ENCODE results near the gene ATXN7L1.

Gene ATXN7L1

DNA sequence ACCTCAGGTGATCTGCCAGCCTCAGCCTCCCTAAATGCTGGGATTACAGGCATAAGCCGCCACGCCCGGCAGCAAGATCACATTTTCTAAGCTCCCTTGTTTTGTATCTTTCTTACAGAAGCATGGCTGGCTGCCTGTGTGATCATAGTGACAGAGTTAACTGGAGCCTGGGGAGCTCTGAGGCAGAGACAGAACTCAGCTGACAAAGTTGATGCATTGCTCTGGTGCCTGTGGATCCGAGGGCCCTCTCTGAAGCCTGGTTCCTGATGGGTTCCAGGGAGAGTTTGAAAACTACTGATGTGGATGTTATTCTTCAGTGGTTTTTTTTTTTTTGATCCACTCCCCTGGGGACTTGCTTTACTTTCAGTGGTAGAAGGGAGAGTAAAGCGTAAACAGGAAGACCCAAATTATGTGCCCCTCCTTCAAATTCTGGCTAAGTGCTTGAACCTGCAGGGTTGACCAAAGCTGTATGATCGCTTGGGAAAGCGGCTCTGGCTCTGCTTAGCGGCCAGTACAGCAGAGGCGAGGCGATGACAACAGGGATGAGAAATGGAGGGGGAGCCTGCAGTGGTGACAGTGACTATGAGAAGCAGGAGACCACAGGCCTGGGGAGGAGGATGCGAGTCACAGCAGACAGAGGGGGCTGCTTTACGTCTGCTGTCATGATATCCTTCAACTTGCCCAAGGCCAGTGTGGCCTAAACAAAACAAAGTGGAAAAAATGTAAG is 288.3 kb downstream of the ATXN7L1 start:
- peaks cover 6% of the 10 kb centered on the region for H3K4me1 ChIP-seq
- H3K9ac ChIP-seq, result no peak overlapping the region
- no peak overlapping the region for H2AFZ ChIP-seq
- H3K4me3 ChIP-seq (ENCODE audit: low read depth, low read length), result no peak overlapping the region
- H3K27ac ChIP-seq, result no peak overlapping the region
- H3K9me3 ChIP-seq (ENCODE audit: control insufficient read depth, low read length), result no peaks in the 10 kb centered on the region
- no peaks in the 10 kb centered on the region for H3K36me3 ChIP-seq (ENCODE audit: control insufficient read depth, insufficient read depth, low read length)
- no peak overlapping the region for H3K4me2 ChIP-seq (ENCODE audit: low read length)
- no peaks in the 10 kb centered on the region for H3K79me2 ChIP-seq
- no peaks in the 10 kb centered on the region for H3K27me3 ChIP-seq (ENCODE audit: control insufficient read depth, insufficient read depth, low read length)
- TF ChIP-seq, protein P1, sequence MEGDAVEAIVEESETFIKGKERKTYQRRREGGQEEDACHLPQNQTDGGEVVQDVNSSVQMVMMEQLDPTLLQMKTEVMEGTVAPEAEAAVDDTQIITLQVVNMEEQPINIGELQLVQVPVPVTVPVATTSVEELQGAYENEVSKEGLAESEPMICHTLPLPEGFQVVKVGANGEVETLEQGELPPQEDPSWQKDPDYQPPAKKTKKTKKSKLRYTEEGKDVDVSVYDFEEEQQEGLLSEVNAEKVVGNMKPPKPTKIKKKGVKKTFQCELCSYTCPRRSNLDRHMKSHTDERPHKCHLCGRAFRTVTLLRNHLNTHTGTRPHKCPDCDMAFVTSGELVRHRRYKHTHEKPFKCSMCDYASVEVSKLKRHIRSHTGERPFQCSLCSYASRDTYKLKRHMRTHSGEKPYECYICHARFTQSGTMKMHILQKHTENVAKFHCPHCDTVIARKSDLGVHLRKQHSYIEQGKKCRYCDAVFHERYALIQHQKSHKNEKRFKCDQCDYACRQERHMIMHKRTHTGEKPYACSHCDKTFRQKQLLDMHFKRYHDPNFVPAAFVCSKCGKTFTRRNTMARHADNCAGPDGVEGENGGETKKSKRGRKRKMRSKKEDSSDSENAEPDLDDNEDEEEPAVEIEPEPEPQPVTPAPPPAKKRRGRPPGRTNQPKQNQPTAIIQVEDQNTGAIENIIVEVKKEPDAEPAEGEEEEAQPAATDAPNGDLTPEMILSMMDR (IDR thresholded peaks at IDR 0.05), result no peak

DNA sequence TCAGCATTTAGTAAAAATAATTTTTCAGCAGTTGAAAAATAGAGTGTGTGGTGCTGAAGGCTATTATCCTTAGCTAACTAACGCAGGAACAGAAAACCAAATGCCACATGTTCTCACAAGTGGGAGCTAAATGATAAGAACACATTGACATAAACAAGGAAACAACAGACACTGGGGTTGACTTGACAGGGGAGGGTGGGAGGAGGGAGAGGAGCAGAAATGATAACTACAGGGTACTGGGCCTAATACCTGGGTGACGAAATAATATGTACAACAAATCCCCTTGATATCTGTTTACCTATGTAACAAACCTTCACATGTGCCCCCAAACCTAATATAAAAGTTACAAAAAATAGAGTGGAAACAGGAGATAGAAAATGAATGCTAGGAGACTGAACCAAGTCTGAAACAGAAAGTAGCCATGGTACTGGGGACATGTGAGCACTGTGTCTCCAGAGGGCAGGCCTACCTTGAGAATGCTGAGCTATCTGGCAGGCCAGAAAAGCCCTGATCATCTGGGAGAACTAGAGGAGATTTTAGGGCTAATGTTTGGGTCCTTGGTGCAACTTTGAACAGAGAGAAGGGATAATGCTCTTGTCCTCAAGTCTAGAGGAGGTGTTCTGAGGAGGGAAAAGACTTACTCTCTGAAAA is 290.4 kb downstream of the ATXN7L1 start:
- peaks cover 6% of the 10 kb centered on the region for H3K4me1 ChIP-seq
- no peak overlapping the region for H3K27ac ChIP-seq
- TF ChIP-seq, protein P1 (IDR thresholded peaks at IDR 0.05), result no peak
- H3K4me2 ChIP-seq (ENCODE audit: low read length), result no peak overlapping the region
- H3K27me3 ChIP-seq (ENCODE audit: control insufficient read depth, insufficient read depth, low read length), result no peaks in the 10 kb centered on the region
- no peaks in the 10 kb centered on the region for H3K9me3 ChIP-seq (ENCODE audit: control insufficient read depth, low read length)
- H3K36me3 ChIP-seq (ENCODE audit: control insufficient read depth, insufficient read depth, low read length), result no peaks in the 10 kb centered on the region
- H3K9ac ChIP-seq, result no peak overlapping the region
- H3K4me3 ChIP-seq (ENCODE audit: low read depth, low read length), result no peak overlapping the region
- no peak overlapping the region for H2AFZ ChIP-seq
- H3K79me2 ChIP-seq, result no peaks in the 10 kb centered on the region

DNA sequence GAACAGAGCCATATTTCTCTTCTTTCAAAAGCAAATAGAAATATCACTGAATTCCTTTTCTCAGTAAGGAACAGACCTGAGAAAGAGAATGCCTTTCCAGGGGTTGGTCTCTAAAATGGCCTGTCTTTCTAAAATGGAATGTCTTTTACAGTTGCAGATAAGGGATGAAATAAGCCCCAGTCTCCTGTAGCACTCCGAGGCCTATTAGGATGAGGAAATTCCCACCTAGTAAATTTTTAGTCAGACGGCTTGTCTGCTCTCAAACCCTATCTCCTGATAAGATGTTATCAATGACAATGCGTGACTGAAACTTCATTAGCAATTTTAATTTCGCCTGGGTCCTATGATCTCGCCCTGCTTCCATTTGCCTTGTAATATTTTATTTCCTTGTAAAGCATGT is 292.2 kb downstream of the ATXN7L1 start:
- Histone ChIP-seq H2AFZ (no peak overlapping the region), H3K4me3 (ENCODE audit: low read depth, low read length) (no peak overlapping the region), H3K27me3 (ENCODE audit: control insufficient read depth, insufficient read depth, low read length) (no peaks in the 10 kb centered on the region), H3K4me1 (peaks cover 5% of the 10 kb centered on the region), H3K9ac (no peak overlapping the region), H3K4me2 (ENCODE audit: low read length) (no peak overlapping the region), H3K27ac (no peak overlapping the region), H3K36me3 (ENCODE audit: control insufficient read depth, insufficient read depth, low read length) (no peaks in the 10 kb centered on the region), H3K79me2 (no peaks in the 10 kb centered on the region), H3K9me3 (ENCODE audit: control insufficient read depth, low read length) (no peaks in the 10 kb centered on the region)
- TF ChIP-seq, protein P1 (IDR thresholded peaks at IDR 0.05), result no peak

GRCh38 chr7:105583061-105583460 is 293.3 kb downstream of the ATXN7L1 start:
- no peak overlapping the region for H3K9ac ChIP-seq
- TF ChIP-seq, protein P1 (IDR thresholded peaks at IDR 0.05), result no peak
- H3K27ac ChIP-seq, result no peak overlapping the region
- no peaks in the 10 kb centered on the region for H3K36me3 ChIP-seq (ENCODE audit: control insufficient read depth, insufficient read depth, low read length)
- H3K4me3 ChIP-seq (ENCODE audit: low read depth, low read length), result no peak overlapping the region
- no peaks in the 10 kb centered on the region for H3K27me3 ChIP-seq (ENCODE audit: control insufficient read depth, insufficient read depth, low read length)
- no peak overlapping the region for H3K4me2 ChIP-seq (ENCODE audit: low read length)
- no peak overlapping the region for H2AFZ ChIP-seq
- H3K4me1 ChIP-seq, result no peaks in the 10 kb centered on the region
- H3K9me3 ChIP-seq (ENCODE audit: control insufficient read depth, low read length), result no peaks in the 10 kb centered on the region
- H3K79me2 ChIP-seq, result no peaks in the 10 kb centered on the region
